HG02970 (cell line): ENCODE results near the gene BNIPL.

Experiments used
- ATAC-seq: cut with Tn5 transposase; IDR thresholded peaks from one replicate; pipeline ENCODE4 v1.9.1; 2021; ENCODE audit warnings: mild to moderate bottlenecking, moderate library complexity, moderate number of reproducible peaks; ENCODE audit not compliant: unreplicated experiment, low FRiP score

BNIPL gene

DNA sequence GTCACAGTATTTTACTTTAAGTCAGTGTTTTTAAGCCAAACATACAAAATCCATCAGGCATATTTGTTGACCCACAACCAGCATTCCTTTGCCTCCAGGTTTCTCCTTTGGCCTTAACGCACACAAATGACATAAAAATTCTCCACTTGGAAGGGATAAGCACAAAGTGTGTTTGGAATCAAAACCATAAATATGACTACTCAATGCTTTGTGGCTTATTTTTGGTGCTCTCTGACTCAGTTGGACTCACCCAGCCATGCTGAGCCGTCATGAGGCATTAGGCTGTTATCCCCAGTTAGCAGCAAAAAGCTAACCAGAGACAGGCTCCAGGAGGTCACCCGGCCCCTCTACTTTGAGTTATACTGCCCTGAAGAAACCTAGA lies 27.2 kb upstream of the BNIPL start:
- ATAC-seq = no peak

DNA sequence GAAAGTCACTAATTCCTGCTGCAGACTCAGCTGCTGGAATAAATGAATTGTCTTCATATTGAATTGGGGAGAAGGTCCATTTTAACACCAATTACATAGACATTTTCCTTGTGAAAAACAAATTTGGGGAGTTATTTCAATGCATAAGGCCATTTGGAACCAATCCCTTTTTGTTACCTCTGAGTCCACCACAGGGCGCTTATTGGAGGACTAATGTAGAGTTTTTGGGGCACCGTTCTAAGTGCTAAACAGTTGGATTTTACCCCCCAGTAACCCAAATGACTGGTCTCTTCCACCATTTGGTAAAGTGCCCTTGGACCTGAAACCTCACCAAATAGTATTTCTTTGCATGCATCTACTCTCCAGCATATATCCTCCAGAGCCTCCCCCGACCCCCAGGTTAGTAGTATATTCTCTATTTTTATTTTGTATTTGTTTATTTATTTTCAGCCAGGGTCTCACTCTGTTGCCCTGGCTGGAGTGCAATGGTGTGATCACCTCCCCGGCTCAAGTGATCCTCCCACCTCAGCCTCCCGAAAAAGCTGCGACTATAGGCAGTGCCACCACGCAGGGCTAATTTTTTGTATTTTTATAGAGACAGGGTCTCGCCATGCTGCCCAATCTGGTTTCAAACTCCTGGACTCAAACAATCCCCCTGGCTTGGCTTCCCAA lies 26.6 kb upstream of the BNIPL start:
- ATAC-seq = no peak

DNA sequence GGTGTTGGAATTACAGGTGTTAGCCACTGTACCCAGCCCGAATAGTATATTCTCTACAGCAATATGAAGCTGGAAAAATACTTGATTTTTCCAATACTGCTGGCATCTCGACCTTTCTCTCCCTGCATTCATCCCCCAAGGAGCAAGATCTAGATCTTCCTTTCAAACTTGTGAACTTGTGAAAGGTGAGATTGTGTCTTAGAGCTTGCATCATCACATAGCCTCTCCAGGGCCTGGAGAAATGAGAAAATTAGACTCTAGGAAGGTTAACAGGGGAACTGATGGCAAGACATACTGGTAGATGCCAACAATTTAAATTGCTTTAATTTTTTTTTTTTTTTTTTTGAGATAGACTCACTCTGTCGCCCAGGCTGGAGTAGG lies 26.1 kb upstream of the BNIPL start:
- no peak for ATAC-seq

DNA sequence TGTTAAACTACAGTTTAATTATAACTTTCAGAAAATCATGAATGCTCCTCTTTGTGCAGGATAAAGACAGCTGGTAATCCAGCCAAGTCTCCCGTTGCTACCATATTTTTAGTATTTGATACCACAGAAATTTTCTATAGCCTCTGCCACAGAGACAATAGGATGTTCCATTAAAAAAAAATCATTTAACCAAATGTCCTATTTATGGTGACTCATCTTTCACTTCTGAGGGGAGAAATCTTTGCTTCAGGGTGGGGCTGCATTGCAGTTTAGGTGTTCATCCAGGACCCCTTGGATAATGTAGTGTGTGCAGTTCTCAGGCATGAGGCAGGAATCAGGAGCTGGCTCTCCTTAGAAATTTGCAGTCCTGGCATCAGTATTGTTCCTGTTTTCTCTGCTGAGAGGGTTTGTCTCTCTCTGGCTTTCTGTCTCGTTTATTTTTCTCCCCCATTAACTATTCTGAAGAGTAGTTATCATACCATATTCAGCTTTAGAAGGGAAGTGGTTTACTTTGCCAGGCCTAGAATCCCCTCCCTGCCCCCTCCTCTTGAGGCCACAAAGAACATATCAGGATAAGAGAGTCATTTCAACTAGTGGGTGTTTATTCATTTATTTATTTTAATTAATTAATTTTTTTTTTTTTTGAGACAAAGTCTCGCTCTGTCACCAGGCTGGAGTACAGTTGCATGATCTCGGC lies 25.1 kb upstream of the BNIPL start:
- no peak for ATAC-seq

- ATAC-seq = no peak
Observed at GRCh38 chr1:151012684-151013471, 23.5 kb upstream of the BNIPL start.

DNA sequence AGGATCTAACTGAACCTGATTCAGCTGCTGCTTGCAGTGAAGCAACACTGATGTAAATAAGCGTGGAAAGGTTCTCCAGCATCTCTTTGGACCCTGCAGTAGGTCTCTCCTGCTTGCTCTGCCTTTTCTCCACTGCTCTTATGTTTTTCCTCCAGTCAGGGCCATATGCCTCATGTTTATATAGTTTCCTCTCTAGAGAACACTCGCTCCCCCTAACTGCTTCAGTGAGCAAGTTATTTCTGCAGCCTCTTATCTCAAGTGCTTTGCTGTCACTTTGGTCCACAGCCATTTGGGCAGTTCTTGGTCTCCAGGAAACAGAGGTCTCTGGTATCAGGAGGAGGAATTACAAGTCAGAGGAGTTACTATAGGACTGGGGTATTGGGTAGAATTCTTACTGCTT lies 22.9 kb upstream of the BNIPL start:
- no peak for ATAC-seq

DNA sequence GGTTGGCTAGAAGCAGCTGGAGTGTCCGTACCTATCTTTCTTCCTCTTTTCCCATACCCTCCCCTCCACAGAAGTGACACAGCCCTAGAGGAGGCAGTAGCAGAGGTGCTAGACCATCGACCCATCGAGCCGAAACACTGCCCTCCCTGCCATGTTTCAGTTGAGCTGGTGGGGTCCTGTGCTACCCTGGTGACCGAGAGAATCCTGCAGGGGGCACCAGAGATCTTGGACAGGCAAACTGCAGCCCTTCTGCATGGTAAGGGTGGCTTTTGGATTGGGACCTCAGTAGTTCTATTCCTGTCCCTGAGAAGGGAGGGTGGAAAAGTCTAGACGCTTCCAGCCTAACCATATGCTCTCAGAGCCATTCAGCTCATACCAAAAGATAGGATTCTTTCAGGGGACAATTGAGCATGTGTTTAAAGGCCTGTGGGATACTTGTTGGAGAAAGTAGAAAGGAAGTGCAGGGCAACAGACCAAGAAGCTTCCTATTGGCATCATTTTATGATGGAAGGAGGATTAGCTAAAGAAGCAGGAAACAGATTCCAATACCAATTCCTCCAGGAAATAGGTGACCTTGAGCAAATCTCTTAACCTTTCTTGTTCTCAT lies 11.7 kb upstream of the BNIPL start:
- ATAC-seq = no peak

- ATAC-seq = no peak
Observed at GRCh38 chr1:151026460-151026859, 9.9 kb upstream of the BNIPL start.

- ATAC-seq = no peak
Observed at GRCh38 chr1:151032164-151032563, 4.2 kb upstream of the BNIPL start.

DNA sequence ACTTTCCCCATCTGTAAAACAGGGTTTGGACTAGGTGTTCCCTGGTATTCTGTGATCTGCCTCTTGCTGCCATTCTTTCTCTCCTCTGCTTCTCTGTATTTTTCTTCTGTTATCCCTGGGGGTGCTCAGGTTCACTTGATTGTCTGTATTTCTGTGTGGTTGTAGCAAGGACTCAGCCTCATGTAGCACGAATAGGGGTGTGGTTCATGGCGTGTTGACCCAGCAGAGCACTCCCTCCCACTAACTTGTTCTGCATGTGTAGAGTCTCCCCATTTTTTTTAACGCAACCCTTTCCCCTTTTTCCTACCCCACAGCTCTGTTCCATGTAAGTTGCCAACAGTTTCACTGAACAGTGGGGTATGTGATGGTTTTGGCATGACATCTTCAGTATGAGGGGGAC lies 1.2 kb upstream of the BNIPL start:
- no peak for ATAC-seq

GRCh38 chr1:151037032-151037431 lies 646 bp downstream of the BNIPL start:
- no peak for ATAC-seq

GRCh38 chr1:151039521-151039920 lies 3.1 kb downstream of the BNIPL start:
- ATAC-seq = no peak

DNA sequence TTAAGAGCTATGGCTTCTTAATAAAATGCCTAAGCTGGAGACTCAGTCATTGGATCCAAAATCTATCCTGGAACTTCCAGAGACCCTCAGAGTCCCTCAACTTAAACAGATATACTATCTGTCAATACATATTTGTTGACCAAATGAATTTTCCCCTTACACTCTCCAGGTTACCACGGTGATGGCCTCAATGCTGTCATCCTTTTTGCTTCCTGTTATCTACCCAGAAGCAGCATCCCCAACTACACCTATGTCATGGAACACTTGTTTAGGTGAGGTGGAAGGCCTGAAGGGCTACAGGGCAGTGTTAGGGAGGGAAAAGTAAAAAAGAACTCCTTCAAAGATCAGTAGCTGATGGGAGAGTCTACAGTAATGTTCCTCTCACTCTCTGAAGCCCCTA lies 6.8 kb downstream of the BNIPL start:
- no peak for ATAC-seq

DNA sequence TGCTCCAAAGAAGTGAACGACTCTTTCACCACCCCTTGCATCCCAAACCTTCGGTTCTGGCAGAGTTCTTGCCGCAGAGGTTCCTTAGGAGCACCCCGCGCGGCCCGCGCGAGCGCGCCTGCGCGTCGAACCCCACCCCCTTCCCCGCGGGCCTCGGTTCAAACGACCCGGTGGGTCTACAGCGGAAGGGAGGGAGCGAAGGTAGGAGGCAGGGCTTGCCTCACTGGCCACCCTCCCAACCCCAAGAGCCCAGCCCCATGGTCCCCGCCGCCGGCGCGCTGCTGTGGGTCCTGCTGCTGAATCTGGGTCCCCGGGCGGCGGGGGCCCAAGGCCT lies 11.2 kb downstream of the BNIPL start, which contains the start of gene C1orf56:
C1orf56 (plus strand) TSS at position 161 of the 334 bp plus-strand sequence; CDS start at position 258, 97 bp downstream.
- ATAC-seq = no peak

DNA sequence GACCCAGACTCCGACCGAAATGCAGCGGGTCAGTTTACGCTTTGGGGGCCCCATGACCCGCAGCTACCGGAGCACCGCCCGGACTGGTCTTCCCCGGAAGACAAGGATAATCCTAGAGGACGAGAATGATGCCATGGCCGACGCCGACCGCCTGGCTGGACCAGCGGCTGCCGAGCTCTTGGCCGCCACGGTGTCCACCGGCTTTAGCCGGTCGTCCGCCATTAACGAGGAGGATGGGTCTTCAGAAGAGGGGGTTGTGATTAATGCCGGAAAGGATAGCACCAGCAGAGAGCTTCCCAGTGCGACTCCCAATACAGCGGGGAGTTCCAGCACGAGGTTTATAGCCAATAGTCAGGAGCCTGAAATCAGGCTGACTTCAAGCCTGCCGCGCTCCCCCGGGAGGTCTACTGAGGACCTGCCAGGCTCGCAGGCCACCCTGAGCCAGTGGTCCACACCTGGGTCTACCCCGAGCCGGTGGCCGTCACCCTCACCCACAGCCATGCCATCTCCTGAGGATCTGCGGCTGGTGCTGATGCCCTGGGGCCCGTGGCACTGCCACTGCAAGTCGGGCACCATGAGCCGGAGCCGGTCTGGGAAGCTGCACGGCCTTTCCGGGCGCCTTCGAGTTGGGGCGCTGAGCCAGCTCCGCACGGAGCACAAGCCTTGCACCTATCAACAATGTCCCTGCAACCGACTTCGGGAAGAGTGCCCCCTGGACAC lies 11.7 kb downstream of the BNIPL start:
- ATAC-seq = no peak

GRCh38 chr1:151048645-151049032 lies 12.3 kb downstream of the BNIPL start:
- no peak for ATAC-seq

- no peak for ATAC-seq
Observed at GRCh38 chr1:151049458-151049857, 13.1 kb downstream of the BNIPL start.

DNA sequence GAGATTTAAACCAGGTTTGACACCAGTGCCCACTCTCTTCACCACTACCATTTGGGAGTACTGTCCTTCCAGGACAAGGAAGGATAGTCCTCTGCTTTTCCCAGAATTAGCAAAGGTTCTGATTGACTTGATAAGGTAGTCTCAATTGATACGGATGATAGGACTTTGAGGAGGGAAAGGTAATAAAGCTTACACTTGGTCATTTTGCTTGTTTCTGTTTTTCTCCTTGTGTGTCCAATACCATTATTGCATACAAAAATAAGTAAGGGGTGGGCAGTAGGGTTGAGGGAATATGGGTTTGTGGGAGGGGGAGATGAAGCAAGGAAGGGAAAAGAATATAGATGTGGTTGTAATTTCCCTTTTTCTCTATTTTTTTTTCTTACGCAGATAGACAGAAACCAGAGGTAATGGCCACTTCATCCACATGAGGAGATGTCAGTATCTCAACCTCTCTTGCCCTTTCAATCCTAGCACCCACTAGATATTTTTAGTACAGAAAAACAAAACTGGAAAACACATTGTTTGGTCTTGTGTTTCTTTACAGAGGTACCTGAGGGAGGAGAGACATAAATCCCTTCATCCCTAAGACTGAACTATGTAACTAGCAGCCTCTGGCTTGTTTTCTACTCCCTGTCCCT lies 13.8 kb downstream of the BNIPL start:
- ATAC-seq = no peak

DNA sequence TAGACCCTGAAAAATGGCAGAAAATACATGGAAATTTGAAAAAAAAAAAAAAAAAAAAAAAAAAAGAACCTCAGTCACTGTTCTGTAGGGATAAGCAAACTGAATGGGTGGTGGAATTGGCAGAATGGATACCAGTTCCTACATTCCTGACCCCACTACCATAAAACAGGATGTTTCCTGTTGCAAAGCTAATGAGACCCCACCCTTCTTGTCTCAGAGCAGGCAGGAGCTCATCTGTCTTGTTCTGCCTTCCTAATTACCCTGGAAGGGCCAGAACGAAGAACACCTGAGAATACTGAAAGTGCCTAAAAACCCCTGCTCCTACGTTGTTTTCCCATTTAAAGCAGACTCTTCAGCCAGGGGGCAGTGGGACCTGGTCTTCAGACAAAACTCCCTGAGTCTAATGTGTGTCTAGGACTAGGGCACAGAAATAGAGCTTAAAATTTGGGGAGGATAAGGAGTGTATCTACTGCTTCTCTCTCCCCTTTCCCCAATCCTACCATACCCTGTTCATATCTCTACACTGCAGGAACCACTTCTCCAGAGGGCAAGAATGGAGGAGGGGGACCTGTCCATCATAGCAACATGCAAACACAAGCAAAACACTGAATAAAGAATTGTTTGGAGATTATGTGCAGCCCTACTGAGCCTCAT lies 15.1 kb downstream of the BNIPL start:
- ATAC-seq = no peak
